ENCODE measurements around the gene ABTB2. TPM values are rescaled to one million over a fixed set of nuclear protein-coding genes. Genes with fewer than 3 reads are reported as not detected.

Gene ABTB2
- total RNA-seq, 4 donors from 2014 or later, result 7.1 to 9.3 (median 7.7) TPM

DNA sequence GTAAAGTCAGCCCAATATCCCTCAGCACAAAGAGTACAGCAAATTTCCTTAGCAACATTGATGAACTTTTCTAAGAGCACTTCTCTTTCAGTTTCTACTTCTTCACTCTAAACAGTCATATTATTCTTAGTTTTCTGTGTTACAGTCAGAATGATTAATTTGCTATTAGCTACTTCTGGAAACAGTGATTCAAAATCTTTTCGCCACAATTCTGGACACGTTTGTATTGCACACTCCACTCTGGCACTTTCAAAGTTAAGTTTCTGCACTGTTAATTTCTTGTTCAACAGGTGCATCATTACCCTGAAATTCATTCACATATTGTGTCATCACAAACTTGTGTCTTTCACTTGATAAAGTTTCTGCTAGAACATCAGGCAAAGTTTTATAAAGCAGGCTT, 22.5 kb downstream of the ABTB2 start:
- Histone ChIP-seq H3K27ac (no peak overlapping the region), H3K4me1 (peaks cover 0 to 3% (median 0%) of the 10 kb centered on the region in 4 donors), H3K4me3 (no peak overlapping the region), H3K9me3 (no peaks in the 10 kb centered on the region), H3K36me3 (no peaks in the 10 kb centered on the region), H3K27me3 (no peaks in the 10 kb centered on the region)
- no peak for TF ChIP-seq POLR2A (IDR thresholded peaks at IDR 0.05)
- no peak for TF ChIP-seq EP300 (IDR thresholded peaks at IDR 0.05)
- TF ChIP-seq, protein P1, sequence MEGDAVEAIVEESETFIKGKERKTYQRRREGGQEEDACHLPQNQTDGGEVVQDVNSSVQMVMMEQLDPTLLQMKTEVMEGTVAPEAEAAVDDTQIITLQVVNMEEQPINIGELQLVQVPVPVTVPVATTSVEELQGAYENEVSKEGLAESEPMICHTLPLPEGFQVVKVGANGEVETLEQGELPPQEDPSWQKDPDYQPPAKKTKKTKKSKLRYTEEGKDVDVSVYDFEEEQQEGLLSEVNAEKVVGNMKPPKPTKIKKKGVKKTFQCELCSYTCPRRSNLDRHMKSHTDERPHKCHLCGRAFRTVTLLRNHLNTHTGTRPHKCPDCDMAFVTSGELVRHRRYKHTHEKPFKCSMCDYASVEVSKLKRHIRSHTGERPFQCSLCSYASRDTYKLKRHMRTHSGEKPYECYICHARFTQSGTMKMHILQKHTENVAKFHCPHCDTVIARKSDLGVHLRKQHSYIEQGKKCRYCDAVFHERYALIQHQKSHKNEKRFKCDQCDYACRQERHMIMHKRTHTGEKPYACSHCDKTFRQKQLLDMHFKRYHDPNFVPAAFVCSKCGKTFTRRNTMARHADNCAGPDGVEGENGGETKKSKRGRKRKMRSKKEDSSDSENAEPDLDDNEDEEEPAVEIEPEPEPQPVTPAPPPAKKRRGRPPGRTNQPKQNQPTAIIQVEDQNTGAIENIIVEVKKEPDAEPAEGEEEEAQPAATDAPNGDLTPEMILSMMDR (IDR thresholded peaks at IDR 0.05), result no peak
- DNase-seq (ENCODE audit: low spot score in 2 of 2), result no peak
- 61 to 97% methylated on average over 2 of the region's 2 CpGs for WGBS, 2 donors

DNA sequence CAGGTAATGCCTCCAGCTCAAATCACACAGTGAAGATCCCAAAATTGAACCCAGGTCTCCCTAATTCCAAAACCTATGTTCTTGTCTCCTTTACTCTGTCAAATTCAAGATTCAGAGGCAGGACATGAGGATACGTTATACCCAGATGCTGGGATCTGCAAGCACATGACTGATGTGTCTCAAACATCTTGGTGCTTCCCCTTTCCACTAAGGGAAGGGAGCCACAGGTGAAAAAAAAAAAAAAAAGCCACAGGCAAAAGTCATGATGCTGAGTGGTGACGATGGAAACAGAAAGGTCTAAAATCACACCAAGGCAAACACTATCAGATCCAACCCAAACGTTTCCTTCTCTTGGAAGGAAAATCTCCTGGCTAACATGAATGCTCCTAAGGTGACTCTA, 24.0 kb downstream of the ABTB2 start:
- no peak overlapping the region for H3K27ac ChIP-seq

DNA sequence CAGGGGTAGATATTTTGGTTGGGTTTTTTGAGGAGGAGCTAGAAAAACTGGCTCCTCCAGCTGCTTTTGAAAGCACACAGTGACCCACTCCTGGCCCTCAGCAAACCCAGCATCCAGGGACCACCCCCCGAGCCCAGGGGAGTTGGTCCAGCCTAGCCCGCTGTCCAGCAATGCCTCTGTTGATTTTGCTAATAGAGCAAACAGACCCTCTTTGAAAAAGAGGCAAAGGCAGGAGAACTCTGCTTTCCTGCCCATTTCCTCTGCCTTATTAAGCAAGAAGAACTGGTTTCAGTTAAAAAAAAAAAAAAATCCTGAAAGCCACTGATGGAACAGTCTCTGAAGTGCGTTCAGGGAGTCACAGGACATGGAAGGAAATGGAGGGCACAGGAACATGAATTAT, 25.3 kb downstream of the ABTB2 start:
- peaks cover 0 to 21% (median 0%) of the 10 kb centered on the region in 4 donors for H3K4me1 ChIP-seq
- no peaks in the 10 kb centered on the region for H3K27me3 ChIP-seq
- no peak overlapping the region for H3K4me3 ChIP-seq
- no peaks in the 10 kb centered on the region for H3K9me3 ChIP-seq
- no peaks in the 10 kb centered on the region for H3K36me3 ChIP-seq
- WGBS, 2 donors, result 27 to 52% methylated on average over 3 of the region's 3 CpGs
- TF ChIP-seq, protein P1 (IDR thresholded peaks at IDR 0.05), result no peak
- no peak for TF ChIP-seq POLR2A (IDR thresholded peaks at IDR 0.05)
- no peak for TF ChIP-seq EP300 (IDR thresholded peaks at IDR 0.05)
- no peak for DNase-seq (ENCODE audit: low spot score in 2 of 2)
- H3K27ac ChIP-seq, result no peak overlapping the region

More for the DNA sequence above, 24.0 kb downstream of the ABTB2 start:
- H3K27me3 ChIP-seq, result no peaks in the 10 kb centered on the region
- H3K36me3 ChIP-seq, result no peaks in the 10 kb centered on the region
- TF ChIP-seq, protein P1 (IDR thresholded peaks at IDR 0.05), result no peak
- TF ChIP-seq POLR2A (IDR thresholded peaks at IDR 0.05), result no peak
- no peak for TF ChIP-seq EP300 (IDR thresholded peaks at IDR 0.05)
- DNase-seq (ENCODE audit: low spot score in 2 of 2), result no peak
- peaks cover 0 to 9% (median 0%) of the 10 kb centered on the region in 4 donors for H3K4me1 ChIP-seq
- WGBS, 2 donors, result 71 to 73% methylated on average over 3 of the region's 3 CpGs
- H3K9me3 ChIP-seq, result no peaks in the 10 kb centered on the region
- H3K4me3 ChIP-seq, result no peak overlapping the region

DNA sequence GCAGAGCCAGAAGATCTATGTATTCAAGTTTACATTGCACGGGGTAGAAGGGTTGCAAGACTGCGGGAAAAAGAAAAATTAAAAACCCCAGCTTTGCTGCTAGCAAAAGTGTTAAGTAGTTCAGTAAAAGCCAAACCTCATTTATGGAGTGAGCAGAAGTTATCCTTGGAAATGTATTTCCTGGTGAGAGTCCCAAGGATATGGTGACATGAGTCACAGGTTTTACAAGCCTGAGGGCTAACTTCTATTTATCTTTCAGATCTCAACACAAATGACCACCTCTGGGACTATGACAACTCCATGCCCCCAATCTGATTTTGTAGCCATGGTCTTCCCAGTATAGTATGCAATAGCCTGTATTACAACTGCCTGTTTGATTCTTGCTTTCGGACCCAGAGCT, 26.1 kb downstream of the ABTB2 start:
- no peaks in the 10 kb centered on the region for H3K9me3 ChIP-seq

DNA sequence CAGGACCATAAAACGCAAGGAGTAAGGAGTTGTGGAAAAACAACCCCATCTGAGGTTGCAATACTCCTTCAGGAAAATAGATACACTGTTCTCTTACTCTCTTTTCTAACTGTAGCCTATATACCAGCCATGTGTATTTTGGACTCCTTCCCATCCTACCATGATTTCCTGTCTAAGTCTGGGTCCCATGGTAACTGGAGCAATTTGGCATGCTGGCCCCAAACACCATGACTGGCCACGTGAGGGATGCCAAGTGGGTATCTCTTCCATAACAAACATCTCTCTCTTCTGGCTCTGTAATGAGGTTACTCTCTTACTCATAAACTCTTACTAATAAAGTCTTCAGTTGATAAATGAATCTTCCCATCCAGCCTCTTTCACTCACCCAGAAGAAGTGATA, 26.5 kb downstream of the ABTB2 start:
- Histone ChIP-seq H3K4me3 (no peak overlapping the region), H3K9me3 (no peaks in the 10 kb centered on the region), H3K36me3 (no peaks in the 10 kb centered on the region), H3K27me3 (no peaks in the 10 kb centered on the region), H3K4me1 (peaks cover 0 to 30% (median 0%) of the 10 kb centered on the region in 4 donors), H3K27ac (no peak overlapping the region)
- 27 to 39% methylated on average over 2 of the region's 2 CpGs for WGBS, 2 donors
- DNase-seq (ENCODE audit: low spot score in 2 of 2), result no peak
- TF ChIP-seq, protein P1 (IDR thresholded peaks at IDR 0.05), result no peak
- TF ChIP-seq EP300 (IDR thresholded peaks at IDR 0.05) (no peak), POLR2A (IDR thresholded peaks at IDR 0.05) (no peak)

More for the DNA sequence above, 26.1 kb downstream of the ABTB2 start:
- no peak for DNase-seq (ENCODE audit: low spot score in 2 of 2)
- no peak for TF ChIP-seq POLR2A (IDR thresholded peaks at IDR 0.05)
- TF ChIP-seq EP300 (IDR thresholded peaks at IDR 0.05), result no peak
- TF ChIP-seq, protein P1 (IDR thresholded peaks at IDR 0.05), result no peak
- no peaks in the 10 kb centered on the region for H3K27me3 ChIP-seq
- no peak overlapping the region for H3K4me3 ChIP-seq
- H3K4me1 ChIP-seq, result peaks cover 0 to 29% (median 0%) of the 10 kb centered on the region in 4 donors
- no peaks in the 10 kb centered on the region for H3K36me3 ChIP-seq
- no peak overlapping the region for H3K27ac ChIP-seq
- WGBS, 2 donors, result 93 to 95% methylated on average over 3 of the region's 3 CpGs

Measured in tibial nerve (tissue), 4 donors.